ENCODE results near the gene MOCS2.

DNA sequence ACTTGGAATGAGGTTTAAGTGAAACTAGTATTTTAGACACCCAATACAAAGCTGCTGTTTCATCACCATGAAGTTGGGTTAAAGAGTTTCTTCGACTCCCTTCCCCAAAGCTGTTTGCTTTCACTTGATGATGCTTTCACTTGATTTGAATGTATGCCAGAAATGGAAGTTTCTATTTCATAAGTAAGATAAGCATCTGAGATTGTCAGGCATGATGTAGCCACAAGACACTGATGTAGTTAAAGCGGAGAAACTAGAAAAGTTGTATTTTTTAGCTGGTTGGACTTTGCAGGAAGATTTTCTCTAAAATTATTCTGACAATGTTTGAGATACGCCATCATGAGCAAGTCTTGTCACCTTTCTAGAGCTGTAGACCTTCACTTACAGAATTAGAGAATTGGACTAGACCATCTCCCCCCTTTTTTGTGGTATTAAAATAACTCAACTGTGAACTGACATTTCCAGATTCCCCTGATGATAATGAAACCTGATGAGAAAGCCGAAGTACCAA is 20.0 kb downstream of the MOCS2 start:
- TF ChIP-seq, protein P1, sequence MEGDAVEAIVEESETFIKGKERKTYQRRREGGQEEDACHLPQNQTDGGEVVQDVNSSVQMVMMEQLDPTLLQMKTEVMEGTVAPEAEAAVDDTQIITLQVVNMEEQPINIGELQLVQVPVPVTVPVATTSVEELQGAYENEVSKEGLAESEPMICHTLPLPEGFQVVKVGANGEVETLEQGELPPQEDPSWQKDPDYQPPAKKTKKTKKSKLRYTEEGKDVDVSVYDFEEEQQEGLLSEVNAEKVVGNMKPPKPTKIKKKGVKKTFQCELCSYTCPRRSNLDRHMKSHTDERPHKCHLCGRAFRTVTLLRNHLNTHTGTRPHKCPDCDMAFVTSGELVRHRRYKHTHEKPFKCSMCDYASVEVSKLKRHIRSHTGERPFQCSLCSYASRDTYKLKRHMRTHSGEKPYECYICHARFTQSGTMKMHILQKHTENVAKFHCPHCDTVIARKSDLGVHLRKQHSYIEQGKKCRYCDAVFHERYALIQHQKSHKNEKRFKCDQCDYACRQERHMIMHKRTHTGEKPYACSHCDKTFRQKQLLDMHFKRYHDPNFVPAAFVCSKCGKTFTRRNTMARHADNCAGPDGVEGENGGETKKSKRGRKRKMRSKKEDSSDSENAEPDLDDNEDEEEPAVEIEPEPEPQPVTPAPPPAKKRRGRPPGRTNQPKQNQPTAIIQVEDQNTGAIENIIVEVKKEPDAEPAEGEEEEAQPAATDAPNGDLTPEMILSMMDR (IDR thresholded peaks at IDR 0.05; ENCODE audit: insufficient read depth, low read length), result no peak
- no peak for TF ChIP-seq POLR2AphosphoS5 (IDR thresholded peaks at IDR 0.05; ENCODE audit: low read depth)
